ENCODE data around the gene TAB2.
A peak's percentile ranks its signal among the peaks of the same experiment; 100 is the strongest.
"Not testable (repeated sequence)": the region's sequence is repeated elsewhere in the genome, so short reads cannot be mapped to it uniquely, and the experiment has no call there.

Gene TAB2

GRCh38 chr6:149422581-149422980 is 105.1 kb downstream of the TAB2 start:
- no peak for DNase-seq

DNA sequence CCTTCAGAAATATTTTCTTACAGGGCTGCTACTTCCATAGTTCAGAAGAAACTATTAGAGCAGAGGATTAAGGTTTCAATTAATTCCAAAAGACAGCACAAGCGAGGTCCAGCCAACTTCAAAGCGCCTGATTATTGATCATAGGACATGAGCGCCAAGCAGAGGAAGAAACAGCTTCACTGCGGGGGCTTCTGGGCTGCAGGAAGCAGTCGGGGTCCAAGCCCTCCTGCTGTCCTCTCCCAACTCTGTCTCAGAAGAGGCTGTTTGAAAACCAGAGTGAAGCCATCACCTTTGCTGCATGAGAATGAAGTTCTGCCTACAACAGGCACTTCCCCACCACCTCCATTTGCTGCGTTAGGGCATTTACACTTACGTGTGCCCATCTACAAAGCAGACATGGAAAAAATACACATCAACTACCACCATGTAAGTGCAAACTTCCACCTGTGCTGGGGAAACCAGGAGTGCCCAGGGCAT is 106.5 kb downstream of the TAB2 start:
- DNase-seq: no peak

GRCh38 chr6:149425224-149425623 is 107.7 kb downstream of the TAB2 start:
- no peak for DNase-seq

GRCh38 chr6:149425754-149426153 is 108.2 kb downstream of the TAB2 start:
- no peak for DNase-seq

- DNase-seq: no peak
Measured at GRCh38 chr6:149428606-149429005, 111.1 kb downstream of the TAB2 start.

DNA sequence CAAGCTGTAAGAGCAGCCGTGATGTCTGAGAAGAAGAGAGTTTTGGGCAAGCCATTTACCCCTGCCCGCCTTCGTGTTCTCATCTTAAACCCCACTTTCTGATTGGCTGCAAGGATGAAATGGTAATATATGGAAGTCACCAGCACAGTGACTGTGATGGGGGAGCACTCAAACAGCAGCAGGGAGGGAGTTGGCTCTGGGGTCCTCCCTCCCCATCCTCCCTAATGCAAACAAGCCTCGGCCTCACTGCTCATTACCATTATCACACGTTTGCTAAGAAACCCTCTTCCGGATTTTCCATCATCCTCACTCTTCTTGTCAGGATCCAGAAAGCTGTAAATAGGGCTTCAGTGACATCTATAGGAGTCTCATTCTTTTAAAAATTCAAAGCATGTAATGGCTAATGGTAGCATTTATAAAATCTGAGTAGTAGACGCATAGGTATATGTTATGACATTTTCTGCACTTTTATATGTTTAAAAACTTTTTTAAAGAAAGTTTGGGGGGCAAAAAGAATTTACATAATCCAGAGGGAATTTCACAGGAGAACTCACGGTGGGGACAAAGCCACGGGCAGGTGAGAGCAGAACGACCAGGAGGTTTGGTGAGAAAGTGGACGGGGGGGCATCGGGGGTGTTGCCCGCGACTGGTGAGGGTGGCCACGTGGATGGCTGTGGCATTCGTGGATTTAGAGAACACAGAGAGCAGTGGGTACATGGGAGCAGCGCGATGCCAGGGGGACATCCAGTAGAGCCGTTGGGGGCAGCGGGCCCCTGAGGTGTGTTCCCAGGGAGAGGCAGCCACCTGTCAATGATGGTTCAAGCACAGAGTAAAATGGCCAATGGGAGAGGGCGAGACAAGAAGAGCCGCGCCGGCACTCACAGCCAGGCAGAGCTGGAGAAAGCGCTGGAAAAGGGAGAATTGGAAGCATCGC is 112.2 kb downstream of the TAB2 start:
- DNase-seq: no peak

GRCh38 chr6:149431905-149432775 is 114.6 kb downstream of the TAB2 start:
- DNase-seq: peak; percentile 98

DNA sequence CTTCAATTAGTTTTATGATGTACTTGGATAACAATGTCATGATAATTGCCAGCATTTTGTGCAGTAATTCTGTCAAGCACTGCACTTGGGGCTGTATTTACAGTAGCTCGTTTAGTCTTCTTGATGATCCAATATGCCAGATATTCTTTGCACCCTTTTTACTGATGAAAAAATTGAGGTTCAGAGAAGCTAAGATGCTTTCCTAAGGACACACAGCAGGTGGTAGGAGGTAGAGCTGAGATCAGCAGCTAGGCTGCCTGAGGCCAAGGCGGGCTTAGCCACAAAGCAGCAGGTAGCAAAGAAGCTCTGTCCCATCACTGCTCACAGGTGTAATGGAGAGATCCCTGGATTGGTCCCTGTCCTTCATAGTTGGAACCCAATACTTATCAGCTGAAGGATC is 115.9 kb downstream of the TAB2 start:
- peak; percentile 43 for DNase-seq

- no peak for DNase-seq
Measured at GRCh38 chr6:149433881-149434280, 116.4 kb downstream of the TAB2 start.

- DNase-seq: peak; percentile 48
Measured at GRCh38 chr6:149435919-149436586, 118.5 kb downstream of the TAB2 start.

DNA sequence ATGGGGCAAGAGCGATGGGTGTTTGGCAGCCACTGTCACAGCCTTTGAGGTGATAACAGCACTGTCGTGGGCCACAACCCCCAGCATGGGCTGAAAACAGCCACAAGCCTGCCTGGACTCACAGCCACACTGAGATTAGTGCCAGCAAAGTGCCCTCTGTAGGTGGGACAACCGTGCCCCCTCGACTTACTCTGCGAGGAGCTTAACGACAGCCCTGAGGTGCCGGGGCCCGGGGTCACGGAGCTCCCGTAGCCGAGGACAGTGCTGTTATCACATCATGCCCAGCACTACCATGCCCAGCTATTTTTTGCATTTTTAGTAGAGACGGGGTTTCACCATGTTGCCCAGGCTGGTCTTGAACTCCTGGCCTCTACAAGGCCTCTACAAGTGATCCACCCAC is 119.1 kb downstream of the TAB2 start:
- DNase-seq: no peak

- DNase-seq: no peak
Measured at GRCh38 chr6:149437212-149437611, 119.7 kb downstream of the TAB2 start.

DNA sequence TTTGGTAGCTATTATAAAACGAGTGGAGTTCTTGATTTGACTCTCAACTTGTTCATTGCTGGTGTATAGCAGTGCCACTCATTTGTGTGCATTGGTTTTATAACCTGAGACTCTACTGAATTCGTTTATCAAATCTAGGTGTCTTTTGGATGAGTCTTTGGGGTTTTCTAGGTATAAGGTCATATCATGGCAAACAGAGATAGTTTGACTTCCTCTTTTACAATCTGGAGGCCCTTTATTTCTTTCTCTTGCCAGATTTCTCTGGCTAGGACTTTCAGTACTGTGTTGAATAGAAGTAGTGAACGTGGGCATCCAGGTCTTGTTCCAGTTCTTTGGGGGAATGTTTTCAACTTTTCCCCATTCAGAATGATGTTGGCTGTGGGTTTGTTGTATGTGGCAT is 121.3 kb downstream of the TAB2 start:
- DNase-seq: no peak

DNA sequence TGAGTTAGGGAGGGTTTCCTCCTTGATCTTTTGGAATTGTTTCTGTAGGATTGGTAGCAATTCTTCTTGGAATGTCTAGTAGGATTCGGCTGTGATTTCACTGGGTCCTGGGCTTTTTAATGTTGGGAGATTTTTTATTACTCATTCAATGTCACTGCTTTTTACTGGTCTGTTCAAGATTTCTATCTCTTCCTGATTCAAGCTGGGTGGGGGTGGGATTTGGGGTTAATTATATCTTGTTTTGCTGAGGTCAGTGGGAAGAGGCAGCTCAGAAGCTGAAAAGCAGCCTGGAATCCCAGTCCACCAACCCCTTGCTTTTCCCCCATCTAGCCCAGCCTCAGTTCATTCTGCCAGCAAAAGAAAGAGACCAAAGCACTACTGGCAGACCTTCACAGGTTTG is 122.1 kb downstream of the TAB2 start:
- no peak for DNase-seq

- DNase-seq: no peak
Measured at GRCh38 chr6:149440735-149441671, 123.5 kb downstream of the TAB2 start.

DNA sequence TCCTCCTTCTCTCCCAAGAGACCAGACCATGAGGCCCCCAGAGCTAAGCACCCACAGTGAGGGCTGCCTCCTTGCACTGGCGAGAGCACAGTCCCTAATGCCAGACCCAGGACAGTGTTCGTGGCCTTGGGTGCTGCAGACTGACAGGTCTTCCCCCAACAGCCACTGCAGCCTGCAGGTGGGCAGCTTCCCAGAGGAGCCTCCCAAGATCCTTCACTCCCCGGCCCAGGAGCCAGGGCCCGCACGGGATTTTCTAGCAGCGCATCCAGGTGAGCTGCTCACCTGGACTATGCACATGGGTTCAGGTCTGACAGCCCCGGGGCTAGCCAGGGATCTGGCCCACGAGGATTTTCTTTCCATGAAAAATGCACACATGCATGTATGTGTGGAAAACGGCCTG is 124.2 kb downstream of the TAB2 start:
- DNase-seq: no peak

GRCh38 chr6:149443411-149444181 is 126.1 kb downstream of the TAB2 start:
- DNase-seq: no peak

- not testable (repeated sequence) for DNase-seq
Measured at GRCh38 chr6:149444360-149445094, 127.0 kb downstream of the TAB2 start.

DNA sequence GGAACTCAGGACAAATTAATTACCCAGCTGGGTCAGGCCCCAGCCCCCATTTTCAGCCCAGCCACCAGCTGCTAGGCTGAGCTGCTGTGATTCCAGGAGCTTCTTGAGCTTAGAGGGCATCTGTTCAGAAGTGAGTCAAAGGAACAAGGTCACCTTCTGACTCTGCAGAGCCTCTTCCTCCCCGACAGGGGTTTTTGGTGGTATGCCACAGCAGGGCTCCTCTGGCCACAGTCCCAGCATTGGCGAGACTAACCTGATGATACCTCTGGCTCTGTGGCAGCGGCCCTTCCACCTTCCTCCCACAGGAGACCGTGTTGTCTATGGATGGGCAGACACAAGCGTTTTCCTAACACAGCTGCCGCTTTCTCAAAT is 127.6 kb downstream of the TAB2 start:
- no peak for DNase-seq

- DNase-seq: no peak
Measured at GRCh38 chr6:149445573-149445972, 128.1 kb downstream of the TAB2 start.

Data from activated CD8-positive, alpha-beta memory T cell treated with anti-CD3 and anti-CD28 coated beads for 24 hours (primary cell).